ENCODE results near the gene SHKBP1. TPM values are rescaled to one million over a fixed set of nuclear protein-coding genes. Genes with fewer than 3 reads are reported as not detected.
A peak's percentile ranks its signal among the peaks of the same experiment; 100 is the strongest.

SHKBP1 gene
- total and polyA plus RNA-seq, 9 of the 15 experiments (the other 6 are each of a cell fraction or from before 2014, with no cell fraction given): 1.2 to 58.1 (median 22.3) TPM

DNA sequence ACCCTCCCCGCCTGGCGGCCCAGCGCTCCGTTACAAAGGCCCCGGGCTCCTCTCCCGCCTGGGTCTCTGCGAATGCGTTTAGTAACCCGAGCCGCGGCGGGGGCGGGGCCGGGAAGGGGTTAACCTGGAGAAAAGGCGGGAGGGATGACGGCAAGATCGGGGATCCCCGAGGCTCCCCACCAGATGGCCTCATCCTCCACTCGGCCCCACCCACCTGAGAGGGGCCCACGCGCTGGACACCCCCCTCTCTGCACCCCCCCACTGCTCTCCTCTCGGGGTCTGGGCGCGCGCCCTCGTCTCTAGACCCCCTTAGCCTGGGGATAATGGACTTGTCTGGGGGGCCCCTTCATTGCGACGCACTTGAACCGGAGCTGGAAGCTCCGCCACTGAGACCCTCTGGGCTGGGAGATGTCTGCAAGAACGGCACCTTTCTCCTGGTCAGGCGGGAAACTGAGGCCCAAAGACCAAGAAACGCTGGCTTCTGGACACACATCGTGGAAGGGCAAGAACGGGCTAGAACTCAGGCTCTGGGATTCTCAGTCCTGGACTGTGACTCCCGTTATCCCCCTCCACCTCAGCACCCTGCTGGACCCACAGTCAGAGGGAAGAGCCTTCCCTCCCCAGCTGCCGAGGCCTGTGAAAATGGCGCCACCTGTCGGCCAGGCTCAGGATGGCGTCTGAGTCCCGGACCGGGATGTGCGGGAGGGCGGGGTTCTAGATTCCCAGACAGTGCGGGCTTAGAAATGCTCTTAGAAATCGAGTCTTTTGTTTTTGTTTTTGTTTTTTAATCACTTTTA is 21.6 kb downstream of the SHKBP1 start (continued):
- TF ChIP-seq, protein P1, sequence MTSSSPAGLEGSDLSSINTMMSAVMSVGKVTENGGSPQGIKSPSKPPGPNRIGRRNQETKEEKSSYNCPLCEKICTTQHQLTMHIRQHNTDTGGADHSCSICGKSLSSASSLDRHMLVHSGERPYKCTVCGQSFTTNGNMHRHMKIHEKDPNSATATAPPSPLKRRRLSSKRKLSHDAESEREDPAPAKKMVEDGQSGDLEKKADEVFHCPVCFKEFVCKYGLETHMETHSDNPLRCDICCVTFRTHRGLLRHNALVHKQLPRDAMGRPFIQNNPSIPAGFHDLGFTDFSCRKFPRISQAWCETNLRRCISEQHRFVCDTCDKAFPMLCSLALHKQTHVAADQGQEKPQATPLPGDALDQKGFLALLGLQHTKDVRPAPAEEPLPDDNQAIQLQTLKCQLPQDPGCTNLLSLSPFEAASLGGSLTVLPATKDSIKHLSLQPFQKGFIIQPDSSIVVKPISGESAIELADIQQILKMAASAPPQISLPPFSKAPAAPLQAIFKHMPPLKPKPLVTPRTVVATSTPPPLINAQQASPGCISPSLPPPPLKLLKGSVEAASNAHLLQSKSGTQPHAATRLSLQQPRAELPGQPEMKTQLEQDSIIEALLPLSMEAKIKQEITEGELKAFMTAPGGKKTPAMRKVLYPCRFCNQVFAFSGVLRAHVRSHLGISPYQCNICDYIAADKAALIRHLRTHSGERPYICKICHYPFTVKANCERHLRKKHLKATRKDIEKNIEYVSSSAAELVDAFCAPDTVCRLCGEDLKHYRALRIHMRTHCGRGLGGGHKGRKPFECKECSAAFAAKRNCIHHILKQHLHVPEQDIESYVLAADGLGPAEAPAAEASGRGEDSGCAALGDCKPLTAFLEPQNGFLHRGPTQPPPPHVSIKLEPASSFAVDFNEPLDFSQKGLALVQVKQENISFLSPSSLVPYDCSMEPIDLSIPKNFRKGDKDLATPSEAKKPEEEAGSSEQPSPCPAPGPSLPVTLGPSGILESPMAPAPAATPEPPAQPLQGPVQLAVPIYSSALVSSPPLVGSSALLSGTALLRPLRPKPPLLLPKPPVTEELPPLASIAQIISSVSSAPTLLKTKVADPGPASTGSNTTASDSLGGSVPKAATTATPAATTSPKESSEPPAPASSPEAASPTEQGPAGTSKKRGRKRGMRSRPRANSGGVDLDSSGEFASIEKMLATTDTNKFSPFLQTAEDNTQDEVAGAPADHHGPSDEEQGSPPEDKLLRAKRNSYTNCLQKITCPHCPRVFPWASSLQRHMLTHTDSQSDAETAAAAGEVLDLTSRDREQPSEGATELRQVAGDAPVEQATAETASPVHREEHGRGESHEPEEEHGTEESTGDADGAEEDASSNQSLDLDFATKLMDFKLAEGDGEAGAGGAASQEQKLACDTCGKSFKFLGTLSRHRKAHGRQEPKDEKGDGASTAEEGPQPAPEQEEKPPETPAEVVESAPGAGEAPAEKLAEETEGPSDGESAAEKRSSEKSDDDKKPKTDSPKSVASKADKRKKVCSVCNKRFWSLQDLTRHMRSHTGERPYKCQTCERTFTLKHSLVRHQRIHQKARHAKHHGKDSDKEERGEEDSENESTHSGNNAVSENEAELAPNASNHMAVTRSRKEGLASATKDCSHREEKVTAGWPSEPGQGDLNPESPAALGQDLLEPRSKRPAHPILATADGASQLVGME (CRISPR knock-in tag; IDR thresholded peaks at IDR 0.05): no peak
- TF ChIP-seq, protein P2, sequence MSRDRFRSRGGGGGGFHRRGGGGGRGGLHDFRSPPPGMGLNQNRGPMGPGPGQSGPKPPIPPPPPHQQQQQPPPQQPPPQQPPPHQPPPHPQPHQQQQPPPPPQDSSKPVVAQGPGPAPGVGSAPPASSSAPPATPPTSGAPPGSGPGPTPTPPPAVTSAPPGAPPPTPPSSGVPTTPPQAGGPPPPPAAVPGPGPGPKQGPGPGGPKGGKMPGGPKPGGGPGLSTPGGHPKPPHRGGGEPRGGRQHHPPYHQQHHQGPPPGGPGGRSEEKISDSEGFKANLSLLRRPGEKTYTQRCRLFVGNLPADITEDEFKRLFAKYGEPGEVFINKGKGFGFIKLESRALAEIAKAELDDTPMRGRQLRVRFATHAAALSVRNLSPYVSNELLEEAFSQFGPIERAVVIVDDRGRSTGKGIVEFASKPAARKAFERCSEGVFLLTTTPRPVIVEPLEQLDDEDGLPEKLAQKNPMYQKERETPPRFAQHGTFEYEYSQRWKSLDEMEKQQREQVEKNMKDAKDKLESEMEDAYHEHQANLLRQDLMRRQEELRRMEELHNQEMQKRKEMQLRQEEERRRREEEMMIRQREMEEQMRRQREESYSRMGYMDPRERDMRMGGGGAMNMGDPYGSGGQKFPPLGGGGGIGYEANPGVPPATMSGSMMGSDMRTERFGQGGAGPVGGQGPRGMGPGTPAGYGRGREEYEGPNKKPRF (IDR thresholded peaks at IDR 0.05; ENCODE audit: low read depth, low read length): no peak
- TF ChIP-seq ZNF217 (CRISPR knock-in tag; IDR thresholded peaks at IDR 0.05) (no peak), RAD21 (CRISPR knock-in tag; conservative IDR thresholded peaks at IDR 0.05 in 1 of 2, IDR thresholded peaks at IDR 0.05 in 1 of 2) (peak; percentile 89 to 94), SREBF2 (CRISPR knock-in tag; IDR thresholded peaks at IDR 0.05) (no peak), ETS2 (tag; IDR thresholded peaks at IDR 0.05; ENCODE audit: borderline replicate concordance, poor library complexity, severe bottlenecking) (no peak), KHSRP (IDR thresholded peaks at IDR 0.05) (no peak), TAF15 (IDR thresholded peaks at IDR 0.05; ENCODE audit: low read depth, low read length) (no peak), STAT5A (IDR thresholded peaks at IDR 0.05; ENCODE audit: borderline replicate concordance, low read length) (no peak)
- TF ChIP-seq, protein P3, sequence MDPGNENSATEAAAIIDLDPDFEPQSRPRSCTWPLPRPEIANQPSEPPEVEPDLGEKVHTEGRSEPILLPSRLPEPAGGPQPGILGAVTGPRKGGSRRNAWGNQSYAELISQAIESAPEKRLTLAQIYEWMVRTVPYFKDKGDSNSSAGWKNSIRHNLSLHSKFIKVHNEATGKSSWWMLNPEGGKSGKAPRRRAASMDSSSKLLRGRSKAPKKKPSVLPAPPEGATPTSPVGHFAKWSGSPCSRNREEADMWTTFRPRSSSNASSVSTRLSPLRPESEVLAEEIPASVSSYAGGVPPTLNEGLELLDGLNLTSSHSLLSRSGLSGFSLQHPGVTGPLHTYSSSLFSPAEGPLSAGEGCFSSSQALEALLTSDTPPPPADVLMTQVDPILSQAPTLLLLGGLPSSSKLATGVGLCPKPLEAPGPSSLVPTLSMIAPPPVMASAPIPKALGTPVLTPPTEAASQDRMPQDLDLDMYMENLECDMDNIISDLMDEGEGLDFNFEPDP (CRISPR knock-in tag; IDR thresholded peaks at IDR 0.05): no peak
- TF ChIP-seq, protein P4, sequence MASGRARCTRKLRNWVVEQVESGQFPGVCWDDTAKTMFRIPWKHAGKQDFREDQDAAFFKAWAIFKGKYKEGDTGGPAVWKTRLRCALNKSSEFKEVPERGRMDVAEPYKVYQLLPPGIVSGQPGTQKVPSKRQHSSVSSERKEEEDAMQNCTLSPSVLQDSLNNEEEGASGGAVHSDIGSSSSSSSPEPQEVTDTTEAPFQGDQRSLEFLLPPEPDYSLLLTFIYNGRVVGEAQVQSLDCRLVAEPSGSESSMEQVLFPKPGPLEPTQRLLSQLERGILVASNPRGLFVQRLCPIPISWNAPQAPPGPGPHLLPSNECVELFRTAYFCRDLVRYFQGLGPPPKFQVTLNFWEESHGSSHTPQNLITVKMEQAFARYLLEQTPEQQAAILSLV (tag; IDR thresholded peaks at IDR 0.05): no peak
- TF ChIP-seq, protein P5, sequence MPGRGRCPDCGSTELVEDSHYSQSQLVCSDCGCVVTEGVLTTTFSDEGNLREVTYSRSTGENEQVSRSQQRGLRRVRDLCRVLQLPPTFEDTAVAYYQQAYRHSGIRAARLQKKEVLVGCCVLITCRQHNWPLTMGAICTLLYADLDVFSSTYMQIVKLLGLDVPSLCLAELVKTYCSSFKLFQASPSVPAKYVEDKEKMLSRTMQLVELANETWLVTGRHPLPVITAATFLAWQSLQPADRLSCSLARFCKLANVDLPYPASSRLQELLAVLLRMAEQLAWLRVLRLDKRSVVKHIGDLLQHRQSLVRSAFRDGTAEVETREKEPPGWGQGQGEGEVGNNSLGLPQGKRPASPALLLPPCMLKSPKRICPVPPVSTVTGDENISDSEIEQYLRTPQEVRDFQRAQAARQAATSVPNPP (IDR thresholded peaks at IDR 0.05; ENCODE audit: borderline replicate concordance, insufficient read depth, insufficient read length): no peak

Data from K562 (cell line).